SH-SY5Y (cell line): ENCODE data around the gene SESN1.

Experiments used
- GATA2 ChIP-seq: IDR thresholded peaks from 2 replicates; pipeline ENCODE4 v1.6.1; 2011; ENCODE audit warnings: mild to moderate bottlenecking, low read depth, low read length
- GATA3 ChIP-seq: IDR thresholded peaks from 2 replicates; pipeline ENCODE4 v1.6.1; 2011; ENCODE audit warnings: low read depth, mild to moderate bottlenecking, low read length, moderate library complexity

DNA sequence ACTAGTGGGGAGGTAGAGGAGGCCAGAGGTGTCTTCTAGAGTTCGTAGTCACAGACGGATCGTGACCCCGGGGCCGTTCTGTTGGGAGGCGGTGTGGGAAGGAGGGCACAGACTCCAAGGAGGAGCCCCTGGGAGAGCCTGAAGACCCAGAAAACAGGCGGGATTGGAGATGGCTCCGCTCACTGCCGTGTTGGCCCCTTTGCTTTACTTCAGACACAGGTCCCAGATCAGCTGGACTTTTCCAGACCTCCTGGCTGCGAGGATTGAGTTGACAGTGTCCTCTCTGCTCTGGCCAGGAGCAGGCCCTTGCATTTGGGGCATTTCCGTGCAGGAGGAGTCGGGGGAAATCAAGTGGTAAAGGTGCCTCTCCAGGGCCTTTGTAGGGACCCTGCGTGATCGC lies 133.6 kb downstream of the SESN1 start:
- TF ChIP-seq GATA3 (no peak), GATA2 (no peak)
